HCT116 (cell line): Measurements from ENCODE around the gene BAIAP2L1. TPM values are rescaled to one million over a fixed set of nuclear protein-coding genes. Genes with fewer than 3 reads are reported as not detected.
"Not testable (repeated sequence)": the region's sequence is repeated elsewhere in the genome, so short reads cannot be mapped to it uniquely, and the experiment has no call there.

Source experiments
- ATAC-seq: fragments of 200-7000 bp; cut with Tn5 transposase; 2 replicates; pipeline ENCODE4 v1.9.1; 2020; ENCODE audit warnings: mild to moderate bottlenecking, moderate library complexity
- BruUV-seq: library from RNA; stranded (reverse); fragments of 400-500 nt; replicated peaks from 2 replicates; lab custom pipeline; 2021; lab: Mats Ljungman, UMichigan
- CTCF ChIA-PET: fragments of 300-600 bp; sonication (Branson Sonifier 250); formaldehyde crosslinking; loops from one replicate; lab custom pipeline; 2021; ENCODE audit warnings: antibody characterized with exemption; lab: Charles Lee
- POLR2A ChIA-PET: fragments of 300-600, 350-600 bp; sonication (Branson Sonifier 250); formaldehyde crosslinking; loops from one replicate; lab custom pipeline; 2021; ENCODE audit warnings: antibody characterized with exemption; lab: Charles Lee
- RAD21 ChIA-PET, 2 experiments: fragments of 300-600 bp; sonication (Branson Sonifier 250); formaldehyde crosslinking; loops; one replicate each; lab custom pipeline; 2023; ENCODE audit warnings: low total read pairs in 2 of 2; ENCODE audit not compliant: uncharacterized antibody in 2 of 2, unreplicated experiment in 2 of 2, low non-redundant PET in 1 of 2; lab: Charles Lee
- DNase-seq: peaks from one replicate; pipeline ENCODE4 v3.0.0-alpha.2; 2010; ENCODE audit warnings: low read depth, low spot score
- H2AFZ ChIP-seq: fragments of 200-600 bp; shearing (Covaris generic), sonication (generic); 2 replicates; pipeline ENCODE4 v1.6.1; 2017; ENCODE audit warnings: low read depth, mixed run types, mixed read lengths, antibody characterized with exemption, low read length; ENCODE audit not compliant: poor library complexity, severe bottlenecking
- H3K27ac ChIP-seq: 2 replicates; pipeline ENCODE4 v1.5.1; 2012; ENCODE audit warnings: low read depth, low read length
- H3K27me3 ChIP-seq: fragments of 200-600 bp; sonication (generic); 2 replicates; pipeline ENCODE4 v1.6.1; 2016; ENCODE audit warnings: mixed run types, low read length, mixed read lengths; ENCODE audit not compliant: insufficient read depth
- H3K36me3 ChIP-seq, 2 experiments: fragments of 200-500 bp in 1 of 2; fragments of 200-600 bp in 1 of 2; sonication (Bioruptor generic) in 1 of 2; sonication (generic) in 1 of 2; 2 replicates each; pipeline versions ENCODE4 v1.5.1 to v1.6.1; 2014 to 2016; ENCODE audit warnings: low read length in 2 of 2, inconsistent platforms in 1 of 2, mixed read lengths in 1 of 2, mixed run types in 1 of 2; ENCODE audit not compliant: insufficient read depth in 2 of 2, control insufficient read depth in 1 of 2
- H3K4me1 ChIP-seq, 2 experiments: fragments of 200-600 bp in 1 of 2; sonication (generic) in 1 of 2; 2 replicates each; pipeline versions ENCODE4 v1.5.1 to v1.6.1; 2012 to 2017; ENCODE audit warnings: low read length in 2 of 2, inconsistent platforms in 1 of 2, mild to moderate bottlenecking in 1 of 2, mixed read lengths in 1 of 2, mixed run types in 1 of 2, moderate library complexity in 1 of 2; ENCODE audit not compliant: insufficient read depth in 2 of 2, control insufficient read depth in 1 of 2
- H3K4me2 ChIP-seq: fragments of 200-600 bp; sonication (generic); 2 replicates; pipeline ENCODE4 v1.6.1; 2017; ENCODE audit warnings: mixed run types, low read length, mixed read lengths
- H3K4me3 ChIP-seq, 2 experiments: fragments of 200-600 bp in 1 of 2; sonication (generic) in 1 of 2; replicated peaks in 1 of 2; 2 replicates each; pipeline ENCODE4 v1.5.1; 2011 to 2016; ENCODE audit warnings: low read length in 2 of 2, control low read depth in 1 of 2, low read depth in 1 of 2, mild to moderate bottlenecking in 1 of 2, mixed read lengths in 1 of 2, mixed run types in 1 of 2
- H3K79me2 ChIP-seq: fragments of 200-600 bp; sonication (generic); 2 replicates; pipeline ENCODE4 v1.6.1; 2017; ENCODE audit warnings: mild to moderate bottlenecking, mixed run types, low read length, moderate library complexity, mixed read lengths; ENCODE audit not compliant: insufficient read depth
- H3K9ac ChIP-seq: fragments of 200-600 bp; sonication (generic); 2 replicates; pipeline ENCODE4 v1.6.1; 2016; ENCODE audit warnings: low read length, mixed read lengths
- H3K9me2 ChIP-seq: fragments of 200-600 bp; sonication (generic), shearing (Covaris generic); 2 replicates; pipeline ENCODE4 v1.6.1; 2017; ENCODE audit warnings: mixed run types, mild to moderate bottlenecking, moderate library complexity; ENCODE audit not compliant: insufficient read depth
- H3K9me3 ChIP-seq, 2 experiments: fragments of 200-500 bp in 1 of 2; fragments of 200-600 bp in 1 of 2; sonication (Bioruptor generic) in 1 of 2; sonication (generic) in 1 of 2; 2 replicates each; pipeline ENCODE4 v1.6.1; 2014 to 2017; ENCODE audit warnings: low read length in 2 of 2, mixed read lengths in 2 of 2, inconsistent platforms in 1 of 2, low read depth in 1 of 2, mild to moderate bottlenecking in 1 of 2, mixed run types in 1 of 2, moderate library complexity in 1 of 2; ENCODE audit not compliant: control insufficient read depth in 1 of 2, insufficient read depth in 1 of 2
- H4K20me1 ChIP-seq: fragments of 200-600 bp; sonication (generic), shearing (Covaris generic); 2 replicates; pipeline ENCODE4 v1.6.1; 2017; ENCODE audit warnings: mixed run types, mild to moderate bottlenecking, moderate library complexity; ENCODE audit not compliant: insufficient read depth
- ATF3 ChIP-seq: IDR thresholded peaks from 2 replicates; pipeline ENCODE4 v1.6.1; 2012
- EZH2 ChIP-seq: fragments of 200-600 bp; sonication (generic); IDR thresholded peaks from 2 replicates; pipeline ENCODE4 v1.6.1; 2017; ENCODE audit warnings: antibody characterized with exemption, mixed run types
- FOSL1 ChIP-seq: IDR thresholded peaks from 2 replicates; pipeline ENCODE4 v1.6.1; 2012; ENCODE audit warnings: low read depth
- POLR2A ChIP-seq: IDR thresholded peaks from 2 replicates; pipeline ENCODE4 v1.7.0; 2011; ENCODE audit warnings: borderline replicate concordance; ENCODE audit not compliant: insufficient read depth, insufficient read length; ENCODE audit errors: extremely low read depth
- RAD21 ChIP-seq: IDR thresholded peaks from 2 replicates; pipeline ENCODE4 v1.6.1; 2012; ENCODE audit warnings: low read depth, mild to moderate bottlenecking
- SIN3A ChIP-seq: IDR thresholded peaks from 2 replicates; pipeline ENCODE4 v1.6.1; 2012; ENCODE audit warnings: low read depth
- YY1 ChIP-seq: IDR thresholded peaks from 2 replicates; pipeline ENCODE4 v1.6.1; 2011; ENCODE audit warnings: low read length, low read depth, moderate library complexity, mild to moderate bottlenecking; ENCODE audit not compliant: insufficient replicate concordance; ENCODE audit errors: extremely low read depth
- ZNF274 ChIP-seq: fragments of 200-500 bp; sonication (Bioruptor generic); IDR thresholded peaks from 2 replicates; pipeline ENCODE4 v1.6.1; 2014; ENCODE audit warnings: mild to moderate bottlenecking, low read depth, low read length, inconsistent platforms
- intact Hi-C: fragments of 100-400 bp; cut with micrococcal nuclease; formaldehyde crosslinking; loops from 2 replicates; pipeline ENCODE4 v1.10.0; 2022
- total RNA-seq: library from RNA; stranded (reverse); gene quantifications from one replicate; pipeline ENCODE4 v1.2.1, GENCODE V29; 2021; ENCODE audit not compliant: unreplicated experiment

BAIAP2L1 gene
- total RNA-seq, 1 experiment from 2014 or later, result 61.2 TPM

- H3K36me3 ChIP-seq, result peaks cover 8 to 16% of the 10 kb centered on the region in 2 experiments; a peak in 3 of 4 replicates
- RAD21 ChIA-PET, H3K9ac ChIP-seq, POLR2A ChIA-PET, H3K4me3 ChIP-seq, DNase-seq, CTCF ChIA-PET, H3K4me2 ChIP-seq, H4K20me1 ChIP-seq, H3K9me3 ChIP-seq, H3K4me1 ChIP-seq, H3K9me2 ChIP-seq, H3K27ac ChIP-seq, H3K79me2 ChIP-seq, intact Hi-C loops, H2AFZ ChIP-seq, BruUV-seq, ATAC-seq, H3K27me3 ChIP-seq: not testable (repeated sequence)
Observed at GRCh38 chr7:98315994-98316527, 84.8 kb downstream of the BAIAP2L1 start.

GRCh38 chr7:98315318-98315993 is 85.4 kb downstream of the BAIAP2L1 start:
- BruUV-seq, result no TSS peak
- no peaks in the 10 kb centered on the region for H4K20me1 ChIP-seq
- H3K4me3 ChIP-seq, result no peak overlapping the region
- POLR2A ChIA-PET, result no interaction called here
- H3K27me3 ChIP-seq, result no peaks in the 10 kb centered on the region
- H3K4me2 ChIP-seq, result no peak overlapping the region
- DNase-seq (no peak), ATAC-seq (no peak)
- no peak overlapping the region for H3K27ac ChIP-seq
- intact Hi-C loops, result no loop called here
- TF ChIP-seq POLR2A (no peak), ATF3 (no peak), RAD21 (no peak), FOSL1 (no peak), EZH2 (no peak), YY1 (no peak), SIN3A (no peak), ZNF274 (no peak)
- CTCF ChIA-PET, result no interaction called here
- no peak overlapping the region for H3K9ac ChIP-seq
- no peaks in the 10 kb centered on the region for H3K9me2 ChIP-seq
- H3K36me3 ChIP-seq, result peaks cover 8 to 20% of the 10 kb centered on the region in 2 experiments; a peak in 3 of 4 replicates
- H3K9me3 ChIP-seq, result no peaks in the 10 kb centered on the region
- RAD21 ChIA-PET, result no interaction called here
- no peaks in the 10 kb centered on the region for H3K4me1 ChIP-seq
- no peak overlapping the region for H2AFZ ChIP-seq
- H3K79me2 ChIP-seq, result peaks cover under 1% of the 10 kb centered on the region; the same call in 1 of the 2 replicates
